HG02610 (cell line): ENCODE data around the gene TCEA3.

ENCODE experiments used
- ATAC-seq: cut with Tn5 transposase; IDR thresholded peaks from one replicate; pipeline ENCODE4 v1.9.1; 2021; ENCODE audit warnings: mild to moderate bottlenecking, moderate library complexity; ENCODE audit not compliant: unreplicated experiment

The TCEA3 gene

DNA sequence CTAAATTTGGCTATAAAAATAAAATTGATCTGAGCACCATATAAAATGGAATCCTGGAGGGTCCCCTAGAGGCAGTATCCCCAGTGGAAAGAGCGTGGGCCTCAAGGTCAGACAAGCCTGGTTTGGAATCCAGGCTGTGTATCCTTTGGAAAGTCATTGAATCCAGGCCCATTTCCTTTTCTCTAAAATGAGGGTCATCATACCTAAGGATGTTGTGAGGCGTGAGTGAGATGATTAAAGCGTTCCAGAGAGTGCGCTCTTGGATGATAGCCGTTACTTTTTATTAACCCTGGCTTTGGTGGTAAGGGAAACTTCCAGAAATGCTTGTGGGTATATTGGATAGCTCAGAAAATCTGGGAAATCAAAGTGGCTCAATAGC lies 54.2 kb downstream of the TCEA3 start:
- no peak for ATAC-seq

DNA sequence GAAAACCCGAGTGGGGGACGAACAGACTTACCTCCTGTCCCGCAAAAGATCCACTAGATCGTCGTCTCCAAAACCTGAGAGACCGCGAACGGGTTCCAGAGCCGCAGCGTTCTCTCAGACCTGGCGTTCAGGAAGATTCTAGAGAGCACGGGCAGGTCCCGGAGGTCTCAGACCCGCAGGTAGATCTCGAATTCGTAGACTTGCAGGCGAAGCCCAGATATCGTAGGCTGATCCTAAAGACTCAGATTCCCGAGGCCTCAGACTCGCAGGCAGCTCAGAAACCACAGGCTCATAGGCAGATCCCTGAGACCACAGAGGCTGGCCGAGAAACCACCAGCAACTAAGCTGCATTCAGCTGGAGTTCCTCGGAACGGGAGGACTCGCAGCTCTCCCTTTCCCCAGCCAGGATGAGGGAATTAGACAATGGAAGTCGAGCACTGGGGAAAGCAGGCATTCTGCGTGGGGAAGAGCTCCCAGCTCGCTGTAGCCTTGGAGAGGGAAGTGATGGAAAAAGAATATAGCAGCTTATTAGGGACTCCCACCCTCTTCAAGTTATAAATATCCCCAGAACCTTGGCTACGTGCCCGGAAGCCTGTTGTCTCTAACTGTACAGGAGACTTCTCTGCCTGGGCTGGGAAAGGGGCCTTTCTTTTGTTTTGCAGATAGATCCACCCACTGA lies 55.1 kb downstream of the TCEA3 start, which contains the start of gene ZNF436:
TSS of gene ZNF436 (minus strand) at position 502 of the 679 bp plus-strand sequence. CDS start 1,831 bp downstream, outside the sequence.
- no peak for ATAC-seq

DNA sequence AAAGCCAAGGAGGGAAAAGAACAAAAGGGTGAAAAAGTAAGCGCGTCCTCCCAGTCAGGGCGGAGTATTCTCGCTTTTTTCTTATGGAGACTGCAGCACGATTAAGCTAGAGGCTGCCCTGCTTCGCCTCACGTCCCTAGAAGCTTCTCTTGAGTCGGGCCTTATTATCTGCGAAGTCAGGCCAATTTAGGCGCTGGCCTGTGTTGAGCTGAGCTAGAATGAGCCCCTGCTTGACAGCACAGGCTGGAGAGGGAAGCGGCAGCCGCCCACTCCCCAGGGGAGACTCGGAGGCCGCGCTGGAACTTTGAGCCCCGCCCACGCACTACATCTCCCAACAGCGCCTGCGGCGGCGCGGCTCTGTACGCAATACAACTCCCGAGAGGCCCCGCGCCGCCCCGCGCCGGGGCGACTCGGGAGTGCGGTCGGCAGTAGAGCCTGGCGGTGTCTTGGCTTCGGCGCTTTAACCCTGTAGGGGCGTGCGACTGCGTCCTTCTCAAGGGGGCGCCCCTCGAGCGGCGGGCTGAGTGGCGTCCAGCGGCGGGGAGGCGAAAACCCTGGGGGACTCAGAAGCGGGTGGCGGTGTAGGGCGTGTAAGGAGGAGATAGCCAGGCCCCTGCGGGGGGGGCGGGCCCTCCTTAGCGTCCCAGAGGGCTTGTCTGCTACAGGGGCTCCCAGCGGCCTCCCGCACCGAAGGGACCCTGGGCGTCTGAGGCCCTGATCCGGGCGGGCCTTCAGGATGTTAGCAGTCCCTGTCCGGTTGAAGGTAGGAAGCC lies 55.8 kb downstream of the TCEA3 start:
- ATAC-seq = peak; percentile 56

DNA sequence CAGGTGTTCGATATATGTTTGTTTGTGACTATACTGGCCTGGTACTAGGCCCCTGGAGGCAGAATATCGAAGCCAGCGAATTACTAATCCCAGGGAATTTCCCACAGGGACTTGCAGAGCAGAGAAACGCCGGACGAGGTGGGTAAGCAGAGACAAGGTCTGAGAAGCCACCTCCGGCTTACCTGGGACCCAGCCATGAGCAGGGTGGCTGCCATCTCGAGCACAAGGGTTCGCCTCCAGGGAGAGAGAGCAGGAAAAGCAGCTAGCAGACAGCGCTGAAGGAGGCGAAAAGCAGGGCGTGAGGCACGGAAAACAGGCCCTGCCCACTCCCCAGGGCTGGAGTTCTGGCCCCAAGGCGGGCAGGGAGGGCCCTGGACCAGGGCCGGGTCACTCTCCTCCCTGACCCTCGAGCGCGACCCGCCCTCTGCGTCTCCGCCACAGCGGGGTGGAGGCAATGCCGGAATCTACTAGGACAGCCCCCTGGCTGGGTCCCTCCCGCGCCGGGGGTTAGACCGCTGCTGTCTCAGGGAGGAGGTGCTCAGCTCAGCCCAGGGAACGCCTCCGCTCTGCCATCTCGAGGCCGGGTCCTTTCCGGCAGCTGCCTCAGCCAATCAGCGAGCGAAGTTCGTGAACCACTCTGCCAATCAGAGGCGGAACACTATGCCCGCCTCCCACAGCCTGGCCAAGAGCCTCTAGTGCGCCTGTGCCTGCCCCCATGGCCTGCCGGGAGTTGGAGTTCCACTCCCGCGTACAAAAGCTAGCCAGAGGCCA lies 56.6 kb downstream of the TCEA3 start:
- peak; percentile 92 for ATAC-seq

DNA sequence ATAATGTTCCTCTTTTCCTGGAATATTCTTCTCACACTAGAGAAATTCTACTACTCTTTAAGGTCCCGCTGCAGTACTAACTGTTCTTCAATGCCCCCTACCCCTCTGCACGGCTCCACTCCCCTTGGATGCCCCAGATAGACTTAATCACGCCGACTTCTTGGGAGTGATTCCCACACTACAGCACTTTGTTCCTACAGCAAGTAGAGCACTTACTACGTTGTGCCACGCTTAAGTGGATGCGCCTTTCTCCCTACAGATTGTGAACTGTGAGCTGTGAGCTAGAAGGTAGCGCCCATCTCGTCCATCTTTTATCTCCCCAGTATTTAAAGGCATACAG lies 57.1 kb downstream of the TCEA3 start:
- no peak for ATAC-seq

DNA sequence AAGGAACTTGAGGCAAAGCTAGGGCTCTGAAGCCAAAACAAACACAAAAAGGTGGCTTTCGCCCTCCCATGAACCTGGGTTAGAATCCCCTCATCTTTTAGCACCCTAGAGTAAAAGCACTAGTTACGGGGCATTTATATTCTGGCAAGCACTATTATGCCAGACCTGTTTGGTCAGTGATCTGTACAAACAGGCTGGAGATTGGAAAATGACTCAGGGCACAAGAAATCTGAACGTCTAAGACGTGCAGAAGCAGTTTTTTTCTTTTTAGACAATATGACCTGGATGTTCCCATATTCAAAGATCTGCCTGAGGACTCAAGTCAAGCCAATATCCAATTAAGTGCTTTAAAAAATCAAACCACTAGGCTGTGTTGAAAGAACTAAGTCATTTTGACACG lies 58.0 kb downstream of the TCEA3 start:
- ATAC-seq = no peak

DNA sequence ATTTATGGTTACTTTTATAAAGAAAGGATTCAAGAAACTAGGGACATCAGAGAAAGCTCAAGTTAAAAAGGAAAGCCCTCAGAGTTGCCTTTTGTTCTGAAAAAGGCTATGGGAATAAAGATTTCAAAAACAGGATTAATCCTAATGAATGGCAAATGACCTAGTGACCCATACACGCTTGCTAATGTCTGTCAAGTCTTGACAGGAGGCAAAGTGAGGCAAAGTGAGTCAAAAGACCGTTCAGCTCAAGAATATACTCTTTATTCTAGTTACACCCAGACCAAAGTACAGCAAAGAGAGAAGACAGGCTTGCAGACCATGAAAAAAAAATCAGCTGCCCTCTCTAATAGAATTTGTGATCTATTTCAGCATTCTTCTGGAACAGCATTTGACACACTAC lies 58.4 kb downstream of the TCEA3 start:
- ATAC-seq = no peak

DNA sequence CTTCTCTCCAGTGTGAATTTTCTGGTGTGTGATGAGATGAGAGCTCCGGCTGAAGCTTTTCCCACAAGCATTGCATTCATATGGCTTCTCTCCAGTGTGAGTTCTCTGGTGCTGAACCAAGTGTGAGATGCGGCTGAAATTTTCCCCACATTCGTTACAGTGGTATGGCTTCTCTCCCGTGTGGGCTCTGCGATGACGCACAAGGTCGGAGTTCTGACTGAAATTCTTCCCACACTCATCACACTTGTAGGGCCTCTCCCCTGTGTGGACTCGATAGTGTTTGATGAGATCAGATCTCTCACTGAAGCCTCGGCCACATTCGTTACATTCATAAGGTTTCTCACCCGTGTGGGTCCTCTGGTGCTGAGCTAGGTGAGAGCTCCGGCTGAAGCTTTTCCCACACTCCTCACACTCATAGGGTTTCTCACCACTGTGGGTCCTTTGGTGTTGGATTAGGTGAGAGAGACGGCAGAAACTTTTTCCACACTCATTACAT lies 62.3 kb downstream of the TCEA3 start:
- no peak for ATAC-seq

DNA sequence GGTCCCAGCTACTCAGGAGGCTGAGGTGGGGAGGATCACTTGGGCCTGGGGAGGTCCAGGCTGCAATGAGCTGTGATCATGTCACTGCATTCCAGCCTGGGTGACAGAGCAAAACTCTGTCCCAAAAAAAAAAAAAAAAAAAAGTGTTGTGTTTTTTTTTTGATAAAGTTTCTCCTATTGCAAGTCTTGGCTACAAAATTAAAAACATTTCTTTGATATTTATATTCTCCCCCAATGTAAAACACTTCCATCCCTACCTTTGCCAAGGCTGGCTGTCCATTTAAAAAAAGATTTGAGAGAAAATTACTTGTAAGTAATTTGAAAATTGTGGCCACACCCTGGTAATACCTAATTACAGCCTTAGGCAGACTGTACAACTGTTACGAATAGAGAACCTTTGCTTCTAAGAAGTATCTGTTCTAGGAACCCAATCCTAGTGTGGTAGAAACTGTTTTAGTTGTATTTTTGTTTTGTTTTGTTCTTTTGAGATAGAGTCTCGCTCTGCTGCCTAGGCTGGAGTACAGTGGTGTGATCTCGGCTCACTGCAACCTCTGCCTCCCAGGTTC lies 66.2 kb downstream of the TCEA3 start:
- ATAC-seq = no peak

DNA sequence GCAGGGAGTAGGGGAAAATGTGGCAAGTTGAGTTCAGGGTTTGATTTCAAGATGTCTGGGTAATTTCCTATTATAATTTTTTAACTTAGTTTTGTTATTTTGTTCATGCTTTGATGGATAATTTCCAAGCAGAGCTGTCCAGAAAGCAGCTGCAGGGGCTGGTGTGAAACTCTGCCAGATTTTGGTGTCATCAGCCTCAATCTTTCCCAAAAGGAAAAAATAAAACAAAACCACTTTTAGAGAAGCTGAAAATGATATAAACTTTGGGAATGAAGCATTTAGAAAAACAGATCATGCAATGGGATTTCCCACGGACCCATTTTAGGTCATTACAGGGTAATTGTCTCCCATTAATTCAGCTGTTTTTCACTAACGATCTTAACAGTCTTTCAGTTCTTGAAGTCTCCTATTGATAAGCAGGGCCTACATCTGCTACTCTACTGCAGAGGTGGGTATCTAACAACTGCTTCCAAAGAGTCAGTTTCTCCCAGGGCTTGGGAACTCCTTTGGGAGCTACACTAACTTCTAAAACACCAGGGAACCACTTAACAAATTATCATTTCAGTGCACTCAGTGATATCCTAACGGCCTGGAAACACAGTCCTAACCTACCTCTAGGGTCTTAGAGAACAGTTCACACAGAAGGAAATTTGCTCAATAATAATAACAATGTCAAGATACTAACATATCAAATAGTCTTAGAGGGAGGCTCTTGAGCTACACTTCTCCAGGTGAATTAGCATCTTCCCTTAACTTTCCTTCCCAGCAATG lies 67.2 kb downstream of the TCEA3 start:
- no peak for ATAC-seq

DNA sequence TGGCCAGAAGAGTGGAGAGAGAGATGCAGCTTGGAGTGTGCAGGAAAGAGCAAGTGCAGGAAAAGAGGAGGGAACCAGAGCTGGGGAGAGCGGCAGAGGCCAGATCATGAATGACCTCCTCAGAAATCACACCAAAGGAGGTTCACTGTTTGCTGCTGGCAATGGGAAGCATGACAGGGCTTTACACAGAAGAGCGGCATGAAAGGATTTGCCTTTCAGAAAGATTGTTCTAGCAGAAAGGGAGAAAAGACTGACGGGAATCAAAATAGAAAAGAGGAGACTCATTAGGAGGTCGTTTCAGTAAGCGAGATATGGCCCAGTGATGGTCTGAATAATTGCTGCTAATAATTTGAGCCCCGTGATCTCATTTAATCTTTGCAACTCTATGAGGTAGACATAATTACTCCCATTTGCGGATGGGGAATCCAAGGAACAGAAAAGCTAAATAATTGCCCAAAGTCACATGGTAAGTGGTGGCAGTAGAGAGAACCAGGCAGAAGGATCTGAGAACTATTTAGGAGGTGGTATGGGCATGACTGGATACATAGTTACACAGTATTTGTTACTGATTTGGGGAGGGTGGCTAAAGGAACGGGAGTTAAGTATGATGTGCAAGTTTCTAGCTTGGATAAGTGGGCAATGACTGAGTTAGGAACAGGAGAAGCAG lies 67.9 kb downstream of the TCEA3 start:
- ATAC-seq = no peak

DNA sequence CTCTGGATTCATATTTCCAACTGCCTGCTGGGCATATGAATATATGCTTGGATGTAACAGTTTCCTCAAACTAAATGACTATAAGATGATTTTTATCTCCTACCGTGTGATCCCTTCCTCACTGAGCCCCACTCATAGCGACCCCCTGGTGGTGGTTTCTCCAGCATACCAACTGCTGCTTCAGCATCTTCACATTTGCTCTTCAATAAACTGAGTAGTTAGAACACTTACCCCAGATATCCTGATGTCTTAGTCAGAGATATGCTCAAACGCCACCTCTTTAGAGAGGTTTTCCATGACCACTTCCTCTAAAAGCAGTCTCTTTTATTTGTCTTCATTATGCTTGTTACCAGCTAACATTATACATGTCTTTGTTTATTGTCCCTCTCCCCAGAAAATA lies 70.3 kb downstream of the TCEA3 start:
- ATAC-seq = no peak

DNA sequence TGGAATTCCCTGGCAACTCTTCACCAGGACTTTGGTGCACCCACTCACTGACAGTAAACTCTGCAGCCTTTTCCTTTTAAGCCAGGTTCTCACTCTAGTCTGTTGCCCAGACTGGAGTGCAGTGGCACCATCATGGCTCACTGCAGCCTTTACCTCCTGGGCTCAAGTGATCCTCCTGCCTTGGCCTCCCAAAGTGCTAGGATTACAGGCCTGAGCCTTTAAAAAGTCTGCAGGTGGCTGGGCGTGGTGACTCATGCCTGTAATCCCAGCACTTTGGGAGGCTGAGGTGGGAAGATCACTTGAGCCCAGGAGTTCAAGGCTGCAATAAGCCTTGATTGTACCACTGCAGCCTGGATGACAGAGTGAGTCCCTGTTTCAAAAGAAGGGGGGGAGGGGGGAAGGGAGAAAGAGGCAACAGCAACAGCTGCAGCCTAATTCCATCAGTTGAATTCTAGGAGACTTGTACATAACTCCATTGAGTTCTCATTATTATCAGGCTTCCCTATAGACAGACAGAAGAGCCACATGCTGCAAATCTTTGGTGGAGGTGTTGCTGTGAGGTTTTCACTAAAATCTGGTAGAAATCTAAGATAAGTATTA lies 72.4 kb downstream of the TCEA3 start:
- no peak for ATAC-seq

DNA sequence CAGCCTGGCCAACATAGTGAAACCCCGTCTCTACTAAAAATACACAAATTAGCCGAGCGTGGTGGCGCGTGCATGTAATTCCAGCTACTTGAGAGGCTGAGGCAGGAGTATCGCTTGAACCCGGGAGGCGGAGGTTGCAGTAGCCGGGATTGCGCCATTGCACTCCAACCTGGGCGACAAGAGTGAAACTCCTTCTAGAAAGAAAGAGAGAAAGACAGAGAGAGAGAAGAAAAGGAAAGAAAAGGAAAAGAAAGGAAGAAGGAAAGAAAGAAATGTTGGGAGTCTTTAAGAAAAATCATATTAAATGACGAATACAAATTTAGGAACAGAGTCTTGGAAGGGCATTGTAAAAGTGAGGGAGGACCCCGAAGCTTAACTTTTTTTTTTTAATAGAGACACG lies 78.6 kb downstream of the TCEA3 start:
- ATAC-seq = no peak

DNA sequence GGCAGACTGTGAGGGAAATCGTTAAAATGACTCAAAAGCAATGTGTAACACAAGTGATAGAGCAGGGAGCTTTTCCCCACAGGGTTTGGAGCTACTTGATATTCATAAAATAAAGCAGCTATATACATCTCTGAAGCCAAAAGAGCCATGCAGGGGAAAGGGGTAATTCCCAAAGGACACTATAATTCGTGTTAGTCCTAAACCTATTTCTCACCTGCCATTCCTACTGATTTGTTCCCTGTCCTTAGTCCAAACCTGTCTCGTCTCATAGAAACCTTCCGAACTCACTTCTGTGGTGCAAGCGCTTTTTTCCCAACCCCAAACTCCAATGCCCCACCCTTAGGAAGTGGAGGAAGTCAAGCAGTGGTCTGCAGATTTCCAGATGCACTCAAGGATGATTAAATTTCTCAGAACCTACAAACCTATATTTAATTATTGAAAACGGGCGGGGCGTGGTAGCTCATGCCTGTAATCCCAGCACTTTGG lies 79.5 kb downstream of the TCEA3 start:
- ATAC-seq = no peak

DNA sequence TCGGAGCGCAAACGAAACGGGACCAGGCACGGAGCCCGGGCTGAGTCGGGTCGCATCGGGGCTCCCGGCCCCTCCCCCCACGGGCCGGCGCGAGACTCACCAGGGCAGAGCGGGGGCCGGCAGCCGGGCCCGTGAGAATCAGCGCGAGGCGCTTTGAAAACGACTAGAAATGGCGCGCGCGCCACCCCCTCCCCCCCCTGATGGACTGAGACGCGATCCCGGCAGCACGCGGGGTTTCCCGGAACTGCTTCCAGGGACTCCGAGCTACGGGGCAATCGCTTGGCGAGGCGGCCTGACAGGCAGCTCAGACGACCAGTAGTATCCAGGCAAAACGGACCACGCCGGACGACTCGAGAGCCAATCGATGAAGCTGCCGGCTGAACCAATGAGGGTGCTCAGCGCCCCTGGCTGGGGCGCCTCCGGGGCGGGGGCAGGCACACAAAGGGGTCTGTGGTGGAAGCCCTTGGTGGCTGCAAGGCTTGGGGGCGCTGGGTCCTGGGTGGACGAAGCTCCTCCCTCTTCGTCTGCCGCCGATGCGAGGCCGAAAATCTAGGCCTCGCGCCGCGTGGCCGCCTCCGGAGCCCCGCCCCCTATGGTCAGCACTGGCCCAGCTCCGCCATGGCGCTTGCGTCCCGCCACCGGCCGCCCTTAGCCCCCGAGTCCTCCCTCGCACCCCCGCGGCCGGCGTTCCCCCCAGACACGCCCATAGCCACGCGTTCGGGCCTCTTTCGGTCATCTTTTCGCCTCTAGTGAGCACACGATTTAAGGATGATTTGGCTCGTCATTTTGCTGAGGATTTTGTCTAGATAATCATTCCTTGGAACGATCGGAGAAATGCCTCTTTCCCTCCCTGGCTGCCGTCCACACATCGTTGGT lies 80.2 kb downstream of the TCEA3 start, which contains the start of gene HNRNPR:
TSS of gene HNRNPR (minus strand) at position 174 of the 876 bp plus-strand sequence. CDS start 3,276 bp downstream, outside the sequence.
- peak; percentile 97 for ATAC-seq

DNA sequence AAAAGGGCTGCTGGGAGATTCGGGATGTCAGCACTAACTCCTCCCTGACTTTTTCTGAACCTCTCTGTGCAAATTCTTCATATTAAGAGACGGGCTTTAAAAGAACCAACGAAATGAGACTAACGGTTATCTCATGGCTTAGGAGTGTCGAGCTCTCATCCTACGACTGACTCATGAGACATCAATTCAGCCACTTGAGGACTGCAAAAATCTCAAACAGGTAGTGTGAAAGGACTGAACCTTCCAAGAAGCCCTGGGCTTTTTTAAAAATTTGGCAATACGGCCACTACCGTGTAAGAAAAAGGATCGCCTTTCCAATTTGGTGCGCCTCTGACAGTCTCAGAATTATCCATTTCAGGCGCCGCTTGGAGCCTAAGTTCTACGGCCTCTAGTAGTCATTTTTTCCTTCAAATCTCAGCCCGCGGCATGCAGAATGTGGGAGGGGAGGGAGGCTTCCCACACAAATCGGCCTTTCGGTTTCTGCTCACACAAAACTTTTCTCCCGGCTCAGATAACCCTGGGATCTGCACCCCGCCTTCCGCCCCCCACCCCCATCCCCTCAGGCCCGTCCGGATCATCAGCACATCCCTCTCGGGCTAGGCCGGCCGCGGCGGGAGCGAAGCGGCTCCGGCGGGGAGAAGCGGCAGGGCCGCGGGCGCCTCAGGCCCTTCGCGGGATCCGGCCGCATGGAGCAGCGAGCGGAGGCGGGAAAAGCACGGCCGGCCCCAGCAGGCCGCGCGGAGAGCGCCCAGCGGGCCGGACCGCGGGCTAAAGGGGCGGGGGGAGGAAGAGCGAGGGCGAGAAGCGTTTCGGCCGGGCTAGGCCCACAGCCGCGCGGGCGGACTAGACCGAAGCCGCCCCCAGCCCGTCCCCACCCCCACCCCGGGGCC lies 81.1 kb downstream of the TCEA3 start:
- ATAC-seq = peak; percentile 5
